ENCODE data around the gene C19orf25.
"Not testable (repeated sequence)": the region's sequence is repeated elsewhere in the genome, so short reads cannot be mapped to it uniquely, and the experiment has no call there.

C19orf25 gene

DNA sequence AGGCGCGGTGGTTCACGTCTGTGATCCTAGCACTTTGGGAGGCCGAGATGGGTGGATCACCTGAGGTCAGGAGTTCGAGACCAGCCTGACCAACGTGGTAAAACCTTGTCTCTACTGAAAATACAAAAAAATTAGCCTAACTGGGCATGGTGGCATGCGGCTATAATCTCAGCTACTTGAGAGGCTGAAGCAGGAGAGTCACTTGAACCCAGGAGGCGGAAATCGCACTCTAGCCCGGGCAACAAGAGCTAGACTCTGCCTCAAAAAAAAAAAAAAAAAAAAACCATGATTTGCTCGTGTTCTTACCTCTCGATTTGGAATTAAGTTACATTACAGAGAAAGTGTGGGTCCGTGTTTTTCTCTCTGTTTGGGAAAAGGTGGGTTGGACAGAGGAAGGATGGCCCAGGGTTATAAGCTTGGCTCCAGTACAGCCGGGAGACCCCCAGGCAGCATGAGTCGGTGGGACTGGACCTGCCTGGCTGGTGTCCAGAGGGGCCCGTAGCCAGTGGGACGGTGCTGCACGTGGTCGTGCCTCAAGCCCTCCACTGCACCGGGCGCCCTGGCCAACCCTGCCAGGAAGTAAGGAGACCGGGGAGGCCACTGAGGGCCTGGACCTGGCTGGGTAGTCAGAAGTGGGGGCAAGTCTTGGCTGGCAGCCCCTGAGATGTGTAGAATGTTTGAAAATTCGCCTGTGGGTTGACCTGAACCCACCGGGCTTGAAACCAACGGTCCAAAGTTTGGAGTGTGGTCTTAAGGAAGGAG, 37.2 kb downstream of the C19orf25 start:
- TF ChIP-seq POLR2A (IDR thresholded peaks at IDR 0.05; ENCODE audit: low read depth, low read length) (peak; percentile 54), POLR2AphosphoS5 (IDR thresholded peaks at IDR 0.05; ENCODE audit: low read depth, low read length) (no peak; the same call in 1 of the 2 replicates)
- FAIRE-seq (no peak), DNase-seq (ENCODE audit: insufficient read length, low spot score) (no peak)

DNA sequence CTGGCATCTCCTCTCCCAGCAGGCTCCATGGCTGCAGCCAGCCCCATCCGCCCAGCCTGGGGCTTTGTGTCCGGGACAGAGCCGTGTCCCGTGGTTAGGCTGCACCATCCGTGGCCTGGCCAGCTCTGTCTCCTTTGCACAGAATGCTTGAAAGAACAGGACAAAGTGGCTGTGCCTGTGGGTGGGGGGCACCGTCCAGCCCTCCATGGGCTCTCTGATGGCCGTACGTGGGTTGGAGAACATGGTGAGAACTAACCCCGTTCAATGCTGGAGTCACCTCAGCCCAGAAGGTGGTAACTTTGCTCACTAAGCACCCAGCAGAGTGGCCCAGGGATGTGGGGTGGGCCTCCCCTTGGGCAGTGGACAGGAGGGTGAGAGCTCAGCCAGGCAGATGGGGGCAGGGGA, 38.0 kb downstream of the C19orf25 start:
- TF ChIP-seq POLR2A (IDR thresholded peaks at IDR 0.05; ENCODE audit: low read depth, low read length) (no peak), PAX5 (IDR thresholded peaks at IDR 0.05; ENCODE audit: insufficient read depth, low read length, severe bottlenecking) (no peak), SPI1 (IDR thresholded peaks at IDR 0.05; ENCODE audit: low read depth, low read length) (no peak), TAF1 (IDR thresholded peaks at IDR 0.05; ENCODE audit: low read depth, low read length) (no peak), POLR2AphosphoS5 (IDR thresholded peaks at IDR 0.05; ENCODE audit: low read depth, low read length) (peak; percentile 69; the same call in 1 of the 2 replicates), POU2F2 (IDR thresholded peaks at IDR 0.05; ENCODE audit: low read depth, low read length) (no peak)
- FAIRE-seq (no peak), DNase-seq (ENCODE audit: insufficient read length, low spot score) (no peak)

DNA sequence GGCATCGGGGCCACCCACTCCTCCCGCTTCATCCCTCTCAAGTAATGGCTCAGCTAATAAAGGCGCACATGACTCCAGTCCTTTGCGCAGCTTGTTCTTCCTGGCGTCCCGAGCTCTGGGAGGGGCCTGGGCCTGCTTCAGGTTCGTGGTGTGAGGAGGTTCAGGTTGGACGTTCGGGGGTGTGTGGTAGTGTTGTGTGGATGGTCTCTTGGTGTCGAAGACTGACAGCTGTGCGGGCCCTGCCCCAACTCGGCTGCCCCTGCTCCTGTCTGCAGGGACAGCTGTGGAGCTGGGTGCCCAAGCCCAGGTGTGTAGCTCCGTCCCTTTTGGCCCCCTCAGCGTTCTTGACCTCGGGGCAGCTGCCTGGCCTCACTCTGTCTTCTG, 38.6 kb downstream of the C19orf25 start:
- DNase-seq (ENCODE audit: insufficient read length, low spot score) (no peak), FAIRE-seq (no peak)
- TF ChIP-seq POU2F2 (IDR thresholded peaks at IDR 0.05; ENCODE audit: low read depth, low read length) (no peak), TAF1 (IDR thresholded peaks at IDR 0.05; ENCODE audit: low read depth, low read length) (no peak), POLR2AphosphoS5 (IDR thresholded peaks at IDR 0.05; ENCODE audit: low read depth, low read length) (no peak), POLR2A (IDR thresholded peaks at IDR 0.05; ENCODE audit: low read depth, low read length) (no peak), SPI1 (IDR thresholded peaks at IDR 0.05; ENCODE audit: low read depth, low read length) (no peak), PAX5 (IDR thresholded peaks at IDR 0.05; ENCODE audit: insufficient read depth, low read length, severe bottlenecking) (no peak)

DNA sequence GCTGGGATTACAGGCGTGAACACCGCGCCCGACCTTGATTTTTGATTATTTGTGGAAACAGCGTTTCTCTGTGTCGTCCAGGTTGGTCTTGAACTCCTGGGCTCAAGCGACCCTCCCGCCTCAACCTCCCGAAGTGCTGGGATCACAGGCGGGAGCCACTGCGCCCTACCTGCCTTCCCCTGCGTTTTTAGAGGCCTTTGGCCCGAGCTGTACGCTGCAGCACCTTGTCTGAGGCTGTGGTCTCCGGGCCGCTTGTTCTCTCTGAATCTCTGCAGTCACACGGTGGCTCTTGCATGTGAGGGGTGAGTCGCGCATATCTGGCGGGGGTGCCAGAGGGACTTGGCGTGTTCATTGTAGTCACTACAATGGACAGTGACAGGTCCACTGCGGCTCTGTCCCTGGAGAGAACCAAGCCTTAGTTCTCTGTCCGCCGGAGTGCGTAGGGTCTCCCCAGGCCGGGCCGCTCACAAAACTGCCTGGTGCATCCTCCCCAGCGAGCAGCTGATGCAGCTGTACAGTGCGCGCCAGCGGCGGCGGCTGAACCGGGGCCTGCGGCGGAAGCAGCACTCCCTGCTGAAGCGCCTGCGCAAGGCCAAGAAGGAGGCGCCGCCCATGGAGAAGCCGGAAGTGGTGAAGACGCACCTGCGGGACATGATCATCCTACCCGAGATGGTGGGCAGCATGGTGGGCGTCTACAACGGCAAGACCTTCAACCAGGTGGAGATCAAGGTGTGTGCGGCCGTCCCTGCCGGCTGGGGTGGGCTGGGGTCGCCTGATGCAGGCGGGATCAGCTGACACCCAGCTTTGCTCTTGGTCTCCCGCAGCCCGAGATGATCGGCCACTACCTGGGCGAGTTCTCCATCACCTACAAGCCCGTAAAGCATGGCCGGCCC, 39.2 kb downstream of the C19orf25 start:
- not testable (repeated sequence) for FAIRE-seq; DNase-seq (ENCODE audit: insufficient read length, low spot score)

DNA sequence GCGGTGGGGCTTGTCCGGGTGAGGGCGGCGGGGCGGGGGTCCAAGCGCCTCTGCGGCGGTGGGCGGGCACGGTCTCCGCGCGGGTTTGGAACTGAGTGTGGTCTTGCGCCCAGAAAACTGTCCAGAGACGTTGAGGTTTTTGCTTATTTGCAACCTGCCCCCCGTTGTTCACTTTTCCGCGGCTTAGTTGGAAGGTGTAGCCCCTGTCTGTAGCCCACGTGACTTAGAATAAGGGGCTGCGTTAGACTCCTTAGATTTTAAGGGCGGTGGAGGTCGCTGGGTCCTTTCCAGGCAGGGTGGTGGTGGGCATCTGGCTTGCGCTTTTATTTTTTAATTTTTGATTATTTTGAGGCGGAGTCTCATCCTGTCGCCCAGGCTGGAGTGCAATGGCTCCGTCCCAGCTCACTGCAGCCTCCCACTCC, 40.1 kb downstream of the C19orf25 start:
- DNase-seq (ENCODE audit: insufficient read length, low spot score), result no peak
- FAIRE-seq, result no peak
- TF ChIP-seq SPI1 (IDR thresholded peaks at IDR 0.05; ENCODE audit: low read depth, low read length), result no peak
- TF ChIP-seq POU2F2 (IDR thresholded peaks at IDR 0.05; ENCODE audit: low read depth, low read length), result no peak
- TF ChIP-seq POLR2AphosphoS5 (IDR thresholded peaks at IDR 0.05; ENCODE audit: low read depth, low read length), result no peak
- no peak for TF ChIP-seq POLR2A (IDR thresholded peaks at IDR 0.05; ENCODE audit: low read depth, low read length)
- TF ChIP-seq TAF1 (IDR thresholded peaks at IDR 0.05; ENCODE audit: low read depth, low read length), result no peak
- no peak for TF ChIP-seq PAX5 (IDR thresholded peaks at IDR 0.05; ENCODE audit: insufficient read depth, low read length, severe bottlenecking)

DNA sequence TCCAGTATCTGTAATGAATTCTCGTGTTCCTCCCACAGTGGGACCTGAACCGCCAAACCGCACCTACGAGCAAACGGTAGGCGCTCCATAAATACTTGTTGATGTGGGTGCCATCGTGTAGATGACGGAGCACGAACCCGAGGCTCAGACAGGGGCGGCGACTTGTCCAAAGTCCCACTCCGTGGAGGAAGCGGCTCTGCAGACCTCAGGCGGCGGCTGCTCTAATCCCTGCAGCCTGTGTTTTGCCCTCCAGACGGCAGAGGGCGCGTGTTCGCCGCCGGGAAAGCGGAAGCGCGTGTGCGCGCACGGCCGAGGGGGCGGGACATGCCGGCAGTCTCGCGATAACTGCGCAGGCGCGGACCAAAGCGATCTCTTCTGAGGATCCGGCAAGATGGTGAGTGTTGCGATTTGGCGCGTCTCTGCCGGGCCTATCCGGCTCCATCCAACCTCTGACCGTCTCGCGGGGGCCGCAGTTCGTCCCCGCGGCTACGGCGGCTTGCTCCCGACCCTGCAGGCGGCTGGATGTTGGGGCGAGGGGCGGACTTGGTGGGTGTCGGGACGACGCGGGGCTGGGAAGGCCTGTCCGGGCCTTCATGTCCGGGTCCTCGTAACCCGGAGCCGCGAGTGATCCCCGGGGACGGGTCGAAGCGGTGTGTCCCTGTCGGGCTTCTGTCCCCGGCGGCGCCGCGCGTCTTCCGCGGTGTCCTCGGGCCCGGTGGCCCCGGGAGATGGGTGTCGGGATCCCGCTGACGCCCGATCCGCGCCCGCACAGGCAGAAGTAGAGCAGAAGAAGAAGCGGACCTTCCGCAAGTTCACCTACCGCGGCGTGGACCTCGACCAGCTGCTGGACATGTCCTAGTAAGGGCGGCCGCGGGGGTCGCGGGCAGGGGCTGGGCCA, 40.7 kb downstream of the C19orf25 start, which contains the start of gene RPS15:
Gene RPS15 (plus strand): TSS at position 362 of the 898 bp plus-strand sequence. CDS start 30 bp downstream, at position 392.
- FAIRE-seq, result peak; percentile 99
- peak; percentile 96 for DNase-seq (ENCODE audit: insufficient read length, low spot score)
- peak; percentile 89 for TF ChIP-seq SPI1 (IDR thresholded peaks at IDR 0.05; ENCODE audit: low read depth, low read length)
- TF ChIP-seq PAX5 (IDR thresholded peaks at IDR 0.05; ENCODE audit: insufficient read depth, low read length, severe bottlenecking), result peak; percentile 37
- peak; percentile 99 for TF ChIP-seq POLR2A (IDR thresholded peaks at IDR 0.05; ENCODE audit: low read depth, low read length)
- TF ChIP-seq TAF1 (IDR thresholded peaks at IDR 0.05; ENCODE audit: low read depth, low read length), result peak; percentile 100
- peak; percentile 91 for TF ChIP-seq POU2F2 (IDR thresholded peaks at IDR 0.05; ENCODE audit: low read depth, low read length)
- peak; percentile 99 for TF ChIP-seq POLR2AphosphoS5 (IDR thresholded peaks at IDR 0.05; ENCODE audit: low read depth, low read length)

DNA sequence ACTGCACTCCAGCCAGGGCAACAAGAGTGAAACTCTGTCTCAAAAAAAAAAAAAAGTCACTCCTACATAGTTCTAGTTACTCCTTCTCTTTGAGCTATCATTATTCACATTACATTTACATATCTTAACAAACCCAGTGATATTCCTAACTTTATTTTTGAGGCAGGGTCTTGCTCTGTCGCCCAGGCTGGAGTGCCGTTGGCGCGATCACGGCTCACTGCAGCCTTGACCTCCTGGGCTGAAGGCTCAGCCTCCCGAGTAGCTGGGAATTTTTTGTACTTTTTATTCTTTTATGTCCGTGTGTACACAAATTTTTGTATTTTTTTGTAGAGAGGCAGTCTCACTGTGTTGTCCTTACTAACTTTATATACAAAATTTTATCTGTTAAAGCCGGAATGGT, 41.4 kb downstream of the C19orf25 start:
- DNase-seq (ENCODE audit: insufficient read length, low spot score) (no peak), FAIRE-seq (no peak)
- TF ChIP-seq SPI1 (IDR thresholded peaks at IDR 0.05; ENCODE audit: low read depth, low read length) (no peak), POU2F2 (IDR thresholded peaks at IDR 0.05; ENCODE audit: low read depth, low read length) (no peak)

DNA sequence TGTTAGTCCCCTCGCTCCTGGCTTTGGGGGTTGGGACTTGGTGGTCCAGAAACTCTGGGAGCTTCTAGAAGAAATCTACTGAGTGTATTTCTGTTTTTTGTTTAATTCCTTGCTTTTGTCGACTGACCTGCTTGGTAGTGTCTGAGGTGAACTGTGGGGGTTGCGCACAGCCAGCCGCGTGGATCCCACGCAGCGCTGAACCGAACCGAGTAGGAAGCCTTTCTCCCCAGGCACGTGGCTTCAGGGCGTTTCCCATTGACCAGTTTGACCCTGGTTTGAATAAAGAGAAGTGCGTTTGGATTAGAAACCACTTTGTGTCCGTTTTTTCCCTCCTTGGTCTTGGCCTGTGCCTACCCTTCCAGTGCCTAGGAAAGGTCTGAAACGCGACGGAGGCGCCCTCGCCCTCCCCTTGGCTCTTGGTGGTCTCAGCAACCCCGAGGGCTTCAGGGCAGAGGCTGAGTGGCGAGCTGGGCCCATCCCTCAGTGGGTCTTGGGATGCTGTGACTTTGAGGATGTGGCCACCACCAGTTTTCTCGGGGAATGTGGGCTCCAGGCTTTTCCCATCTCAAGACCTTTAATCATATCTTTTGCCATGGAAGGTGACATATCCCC, 43.5 kb downstream of the C19orf25 start:
- TF ChIP-seq TAF1 (IDR thresholded peaks at IDR 0.05; ENCODE audit: low read depth, low read length) (no peak), POU2F2 (IDR thresholded peaks at IDR 0.05; ENCODE audit: low read depth, low read length) (no peak), POLR2A (IDR thresholded peaks at IDR 0.05; ENCODE audit: low read depth, low read length) (no peak), SPI1 (IDR thresholded peaks at IDR 0.05; ENCODE audit: low read depth, low read length) (no peak), POLR2AphosphoS5 (IDR thresholded peaks at IDR 0.05; ENCODE audit: low read depth, low read length) (no peak), PAX5 (IDR thresholded peaks at IDR 0.05; ENCODE audit: insufficient read depth, low read length, severe bottlenecking) (no peak)
- DNase-seq (ENCODE audit: insufficient read length, low spot score), result no peak

DNA sequence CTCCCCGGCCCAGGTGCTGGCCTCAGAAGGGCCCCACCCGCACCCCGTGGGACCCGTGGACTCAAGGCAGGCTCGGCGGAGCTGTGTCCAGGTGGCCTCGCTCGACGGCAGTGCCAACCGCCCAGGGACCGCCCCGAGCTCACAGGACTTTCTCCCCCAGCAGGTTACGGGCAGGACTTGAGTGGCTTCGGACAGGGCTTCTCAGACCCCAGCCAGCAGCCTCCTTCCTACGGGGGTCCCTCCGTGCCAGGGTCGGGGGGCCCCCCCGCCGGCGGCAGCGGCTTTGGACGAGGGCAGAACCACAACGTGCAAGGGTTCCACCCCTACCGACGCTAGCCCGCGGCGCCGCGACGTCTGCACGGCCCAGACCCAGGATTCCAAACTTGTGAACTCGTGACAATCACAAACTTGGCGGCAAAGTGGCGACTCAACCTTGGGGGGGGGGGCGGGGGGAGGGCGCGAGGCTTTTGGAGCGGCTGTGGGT, 44.4 kb downstream of the C19orf25 start:
- TF ChIP-seq POLR2A (IDR thresholded peaks at IDR 0.05; ENCODE audit: low read depth, low read length) (no peak), POLR2AphosphoS5 (IDR thresholded peaks at IDR 0.05; ENCODE audit: low read depth, low read length) (no peak), PAX5 (IDR thresholded peaks at IDR 0.05; ENCODE audit: insufficient read depth, low read length, severe bottlenecking) (no peak), TAF1 (IDR thresholded peaks at IDR 0.05; ENCODE audit: low read depth, low read length) (no peak), SPI1 (IDR thresholded peaks at IDR 0.05; ENCODE audit: low read depth, low read length) (no peak), POU2F2 (IDR thresholded peaks at IDR 0.05; ENCODE audit: low read depth, low read length) (no peak)
- FAIRE-seq, result no peak
- DNase-seq (ENCODE audit: insufficient read length, low spot score), result no peak

More for the DNA sequence above, 43.5 kb downstream of the C19orf25 start:
- FAIRE-seq, result no peak
